ENCODE results near the gene ZNF93. TPM values are rescaled to one million over a fixed set of nuclear protein-coding genes. Genes with fewer than 3 reads are reported as not detected.

Gene ZNF93
- total RNA-seq, 1 experiment from 2014 or later = 8.9 TPM

GRCh38 chr19:19943848-19944582 lies 43.3 kb downstream of the ZNF93 start:
- no peak overlapping the region for H3K27ac ChIP-seq (ENCODE audit: low read length)
- ATAC-seq = no peak
- CTCF ChIA-PET = interaction anchor here (0.6 kb wide), 1 partner anchor 1133 kb away, joined by 3 read pairs; no protein-coding TSS in a partner anchor
- intact Hi-C loops (cut with micrococcal nuclease; ENCODE audit: unreplicated experiment) (no loop called here), in situ Hi-C loops (cut with HindIII; ENCODE audit: low pct_unique_long_range_greater_than_20kb, low sequenced_read_pairs) (no loop called here)
- H3K36me3 ChIP-seq (ENCODE audit: control insufficient read depth, insufficient read depth, low read length) = no peaks in the 10 kb centered on the region
- no peak for DNase-seq (ENCODE audit: low read depth, low spot score)
- H3K4me3 ChIP-seq (ENCODE audit: low read depth in 2 of 2, low read length in 2 of 2) = no peak overlapping the region
- H3K27me3 ChIP-seq (ENCODE audit: control insufficient read depth, insufficient read depth, low read length) = no peaks in the 10 kb centered on the region
- BruUV-seq (replicated peaks) = no TSS peak
- no peaks in the 10 kb centered on the region; the same call in 1 of the 2 replicates for H3K9me3 ChIP-seq (ENCODE audit: control insufficient read depth, insufficient read depth, low read depth, low read length)
- no peak for TF ChIP-seq POLR2AphosphoS5 (IDR thresholded peaks at IDR 0.05; ENCODE audit: low read depth, low read length)
- TF ChIP-seq CTCF (IDR thresholded peaks at IDR 0.05) = no peak
- TF ChIP-seq REST (IDR thresholded peaks at IDR 0.05; ENCODE audit: insufficient read depth in 1 of 2, low read depth in 2 of 2, low read length in 1 of 2) = no peak
- TF ChIP-seq SIN3A (IDR thresholded peaks at IDR 0.05; ENCODE audit: borderline replicate concordance, insufficient read depth, low read depth, low read length) = no peak
- no peak for TF ChIP-seq TCF7L2 (IDR thresholded peaks at IDR 0.05; ENCODE audit: low read depth, low read length)
- no peaks in the 10 kb centered on the region for H3K4me1 ChIP-seq (ENCODE audit: control insufficient read depth, insufficient read depth, low read length)
- POLR2A ChIA-PET = no interaction called here

- no peaks in the 10 kb centered on the region for H3K4me1 ChIP-seq (ENCODE audit: control insufficient read depth, insufficient read depth, low read length)
- no peaks in the 10 kb centered on the region for H3K36me3 ChIP-seq (ENCODE audit: control insufficient read depth, insufficient read depth, low read length)
- no peaks in the 10 kb centered on the region for H3K27me3 ChIP-seq (ENCODE audit: control insufficient read depth, insufficient read depth, low read length)
- in situ Hi-C loops (cut with HindIII; ENCODE audit: low pct_unique_long_range_greater_than_20kb, low sequenced_read_pairs) (no loop called here), intact Hi-C loops (cut with micrococcal nuclease; ENCODE audit: unreplicated experiment) (no loop called here)
- H3K4me3 ChIP-seq (ENCODE audit: low read depth in 2 of 2, low read length in 2 of 2) = no peak overlapping the region
- BruUV-seq (replicated peaks) = no TSS peak
- no peak for ATAC-seq
- ChIA-PET POLR2A (no interaction called here), CTCF (interaction anchor here (0.6 kb wide), 1 partner anchor 1133 kb away, joined by 3 read pairs; no protein-coding TSS in a partner anchor)
- H3K9me3 ChIP-seq (ENCODE audit: control insufficient read depth, insufficient read depth, low read depth, low read length) = no peaks in the 10 kb centered on the region; the same call in 1 of the 2 replicates
- H3K27ac ChIP-seq (ENCODE audit: low read length) = no peak overlapping the region
- TF ChIP-seq REST (IDR thresholded peaks at IDR 0.05; ENCODE audit: insufficient read depth in 1 of 2, low read depth in 2 of 2, low read length in 1 of 2) (no peak), TCF7L2 (IDR thresholded peaks at IDR 0.05; ENCODE audit: low read depth, low read length) (no peak), POLR2AphosphoS5 (IDR thresholded peaks at IDR 0.05; ENCODE audit: low read depth, low read length) (no peak), SIN3A (IDR thresholded peaks at IDR 0.05; ENCODE audit: borderline replicate concordance, insufficient read depth, low read depth, low read length) (no peak), CTCF (IDR thresholded peaks at IDR 0.05) (no peak)
- DNase-seq (ENCODE audit: low read depth, low spot score) = no peak
Observed at GRCh38 chr19:19944583-19944880, 43.8 kb downstream of the ZNF93 start.

All from Panc1 (cell line).